ENCODE measurements around the gene TSPEAR. TPM values are rescaled to one million over a fixed set of nuclear protein-coding genes. Genes with fewer than 3 reads are reported as not detected.

Gene TSPEAR
- total and polyA plus RNA-seq, 2 donors (not counting 1 experiment from before 2014, with no cell fraction given), result not detected

GRCh38 chr21:44671911-44672310 is 39.5 kb downstream of the TSPEAR start:
- ATAC-seq (ENCODE audit: low read depth) (no peak), DNase-seq (no peak)
- no peak overlapping the region for H3K4me3 Mint-ChIP-seq

DNA sequence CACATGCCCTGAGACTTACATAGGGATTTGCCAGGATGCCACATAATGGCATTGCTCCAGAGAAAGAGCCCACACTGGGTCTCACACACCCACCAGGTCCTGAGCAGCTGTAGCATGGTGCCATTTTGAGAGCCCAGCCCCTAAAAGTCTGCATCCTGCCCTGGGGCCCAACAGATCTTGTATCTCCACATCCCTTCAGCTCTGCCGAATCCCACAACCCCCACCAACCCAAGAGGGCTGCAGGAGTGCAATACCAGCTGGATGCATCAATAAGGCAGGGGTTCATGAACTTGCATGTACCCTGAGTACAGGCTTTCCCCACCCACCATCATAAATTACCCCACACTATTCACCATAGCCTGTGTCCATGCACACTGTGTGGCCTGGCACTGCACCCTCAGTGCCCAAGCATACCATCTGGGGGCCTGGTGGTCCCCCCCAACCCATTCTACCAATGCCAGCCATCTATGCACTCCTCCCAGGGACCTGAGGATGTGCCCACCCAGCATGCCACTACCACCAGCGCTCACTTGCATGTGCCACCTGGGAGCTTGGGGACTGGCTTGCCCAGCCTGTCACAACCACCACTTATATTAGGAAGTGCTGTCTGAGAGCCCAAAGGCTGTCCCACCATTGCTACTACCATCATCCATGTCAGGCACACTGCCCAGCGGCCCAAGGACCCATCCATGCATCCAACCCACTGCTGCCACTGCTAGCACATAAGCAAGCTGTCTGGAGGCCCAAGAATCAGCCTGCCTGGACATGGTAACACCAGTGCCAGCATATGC is 40.5 kb downstream of the TSPEAR start:
- Histone ChIP-seq H3K4me1 (ENCODE audit: control insufficient read depth in 2 of 2, insufficient read depth in 2 of 2, low read length in 2 of 2) (no peaks in the 10 kb centered on the region), H3K79me2 (ENCODE audit: control insufficient read depth, insufficient read depth, low read length) (no peaks in the 10 kb centered on the region), H3K4me2 (replicated peaks; ENCODE audit: low read depth, low read length, poor library complexity, severe bottlenecking) (no peak overlapping the region), H3K9ac (ENCODE audit: low read length) (no peak overlapping the region), H3K4me3 (ENCODE audit: control extremely low read depth in 1 of 5, extremely low read depth in 1 of 5, insufficient read depth in 1 of 5, low read depth in 2 of 5, low read length in 4 of 5) (no peak overlapping the region), H2AFZ (ENCODE audit: insufficient read depth, low read depth, low read length, poor library complexity, severe bottlenecking) (no peak overlapping the region), H3K36me3 (replicated peaks in 1 of 2; ENCODE audit: control extremely low read depth in 1 of 2, control insufficient read depth in 1 of 2, extremely low read depth in 1 of 2, insufficient read depth in 2 of 2, low read length in 1 of 2) (no peaks in the 10 kb centered on the region), H3K9me3 (ENCODE audit: control extremely low read depth in 1 of 3, control insufficient read depth in 2 of 3, insufficient read depth in 1 of 3, low read length in 2 of 3) (peaks cover 1 to 33% (median 20%) of the 10 kb centered on the region in 3 donors), H3K27me3 (replicated peaks in 1 of 4; ENCODE audit: control extremely low read depth in 1 of 4, control insufficient read depth in 3 of 4, insufficient read depth in 4 of 4, low read length in 3 of 4) (peaks cover 0 to 19% (median 0%) of the 10 kb centered on the region in 4 experiments), H3K27ac (ENCODE audit: low read length in 2 of 2) (no peak overlapping the region), H4K20me1 (ENCODE audit: control insufficient read depth, insufficient read depth, low read length, poor library complexity, severe bottlenecking) (no peaks in the 10 kb centered on the region)
- Mint-ChIP-seq H3K4me3 (no peak overlapping the region), H3K4me1 (no peaks in the 10 kb centered on the region), H3K9me3 (ENCODE audit: insufficient read depth) (peaks cover 9% of the 10 kb centered on the region), H3K27ac (no peak overlapping the region), H3K27me3 (peaks cover 35% of the 10 kb centered on the region)
- ATAC-seq (ENCODE audit: low read depth), result no peak
- ChIA-PET CTCF (no interaction called here), POLR2A (no interaction called here)
- intact Hi-C loops (cut with micrococcal nuclease), result no loop called here
- TF ChIP-seq, protein P1, sequence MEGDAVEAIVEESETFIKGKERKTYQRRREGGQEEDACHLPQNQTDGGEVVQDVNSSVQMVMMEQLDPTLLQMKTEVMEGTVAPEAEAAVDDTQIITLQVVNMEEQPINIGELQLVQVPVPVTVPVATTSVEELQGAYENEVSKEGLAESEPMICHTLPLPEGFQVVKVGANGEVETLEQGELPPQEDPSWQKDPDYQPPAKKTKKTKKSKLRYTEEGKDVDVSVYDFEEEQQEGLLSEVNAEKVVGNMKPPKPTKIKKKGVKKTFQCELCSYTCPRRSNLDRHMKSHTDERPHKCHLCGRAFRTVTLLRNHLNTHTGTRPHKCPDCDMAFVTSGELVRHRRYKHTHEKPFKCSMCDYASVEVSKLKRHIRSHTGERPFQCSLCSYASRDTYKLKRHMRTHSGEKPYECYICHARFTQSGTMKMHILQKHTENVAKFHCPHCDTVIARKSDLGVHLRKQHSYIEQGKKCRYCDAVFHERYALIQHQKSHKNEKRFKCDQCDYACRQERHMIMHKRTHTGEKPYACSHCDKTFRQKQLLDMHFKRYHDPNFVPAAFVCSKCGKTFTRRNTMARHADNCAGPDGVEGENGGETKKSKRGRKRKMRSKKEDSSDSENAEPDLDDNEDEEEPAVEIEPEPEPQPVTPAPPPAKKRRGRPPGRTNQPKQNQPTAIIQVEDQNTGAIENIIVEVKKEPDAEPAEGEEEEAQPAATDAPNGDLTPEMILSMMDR (IDR thresholded peaks at IDR 0.05), result no peak
- no peak for TF ChIP-seq EZH2 (IDR thresholded peaks at IDR 0.05; ENCODE audit: borderline replicate concordance, insufficient read depth, low read depth, low read length, poor library complexity, severe bottlenecking)
- WGBS (ENCODE audit: insufficient coverage), result 94% methylated on average over 3 of the region's 3 CpGs
- DNase-seq, result no peak

More at GRCh38 chr21:44671911-44672310, 39.5 kb downstream of the TSPEAR start:
- POLR2A ChIA-PET, result no interaction called here
- H3K4me2 ChIP-seq (replicated peaks; ENCODE audit: low read depth, low read length, poor library complexity, severe bottlenecking), result no peak overlapping the region
- H3K4me1 ChIP-seq (ENCODE audit: control insufficient read depth in 2 of 2, insufficient read depth in 2 of 2, low read length in 2 of 2), result no peaks in the 10 kb centered on the region
- peaks cover 9% of the 10 kb centered on the region for H3K9me3 Mint-ChIP-seq (ENCODE audit: insufficient read depth)
- no peaks in the 10 kb centered on the region for H3K79me2 ChIP-seq (ENCODE audit: control insufficient read depth, insufficient read depth, low read length)
- H3K27ac ChIP-seq (ENCODE audit: low read length in 2 of 2), result no peak overlapping the region
- H3K9me3 ChIP-seq (ENCODE audit: control extremely low read depth in 1 of 3, control insufficient read depth in 2 of 3, insufficient read depth in 1 of 3, low read length in 2 of 3), result peaks cover 1 to 33% (median 20%) of the 10 kb centered on the region in 3 donors
- TF ChIP-seq, protein P1 (IDR thresholded peaks at IDR 0.05), result no peak
- TF ChIP-seq EZH2 (IDR thresholded peaks at IDR 0.05; ENCODE audit: borderline replicate concordance, insufficient read depth, low read depth, low read length, poor library complexity, severe bottlenecking), result no peak
- no peak overlapping the region for H3K4me3 ChIP-seq (ENCODE audit: control extremely low read depth in 1 of 5, extremely low read depth in 1 of 5, insufficient read depth in 1 of 5, low read depth in 2 of 5, low read length in 4 of 5)
- intact Hi-C loops (cut with micrococcal nuclease), result no loop called here
- H3K4me1 Mint-ChIP-seq, result no peaks in the 10 kb centered on the region
- H4K20me1 ChIP-seq (ENCODE audit: control insufficient read depth, insufficient read depth, low read length, poor library complexity, severe bottlenecking), result no peaks in the 10 kb centered on the region
- H2AFZ ChIP-seq (ENCODE audit: insufficient read depth, low read depth, low read length, poor library complexity, severe bottlenecking), result no peak overlapping the region
- peaks cover 0 to 19% (median 0%) of the 10 kb centered on the region in 4 experiments for H3K27me3 ChIP-seq (replicated peaks in 1 of 4; ENCODE audit: control extremely low read depth in 1 of 4, control insufficient read depth in 3 of 4, insufficient read depth in 4 of 4, low read length in 3 of 4)
- CTCF ChIA-PET, result no interaction called here
- H3K27me3 Mint-ChIP-seq, result peaks cover 32% of the 10 kb centered on the region
- no CpG with 5 or more reads among the region's 1 CpG for WGBS (ENCODE audit: insufficient coverage)
- no peak overlapping the region for H3K27ac Mint-ChIP-seq
- H3K9ac ChIP-seq (ENCODE audit: low read length), result no peak overlapping the region
- no peaks in the 10 kb centered on the region for H3K36me3 ChIP-seq (replicated peaks in 1 of 2; ENCODE audit: control extremely low read depth in 1 of 2, control insufficient read depth in 1 of 2, extremely low read depth in 1 of 2, insufficient read depth in 2 of 2, low read length in 1 of 2)

Measured in B cell (primary cell).